Breast epithelium (tissue), 3 donors: ENCODE data around the gene MVB12B.

ENCODE experiments used
- POLR2A ChIP-seq: fragments of 450-650 bp; IDR thresholded peaks from one replicate; pipeline ENCODE4 v1.6.1; 2016; ENCODE audit warnings: antibody characterized with exemption, mild to moderate bottlenecking, moderate library complexity
- POLR2AphosphoS5 ChIP-seq, 3 donors: sonication (generic); formaldehyde crosslinking; IDR thresholded peaks; one replicate each; pipeline ENCODE4 v1.6.1; 2017; ENCODE audit warnings: antibody characterized with exemption in 3 of 3
- TF ChIP-seq, protein P1 (sequence below), 3 donors: fragments of 450-650 bp; IDR thresholded peaks; one replicate each; pipeline ENCODE4 v1.5.1; 2016 to 2017; ENCODE audit warnings: antibody characterized with exemption in 3 of 3, mild to moderate bottlenecking in 3 of 3, moderate library complexity in 3 of 3

DNA sequence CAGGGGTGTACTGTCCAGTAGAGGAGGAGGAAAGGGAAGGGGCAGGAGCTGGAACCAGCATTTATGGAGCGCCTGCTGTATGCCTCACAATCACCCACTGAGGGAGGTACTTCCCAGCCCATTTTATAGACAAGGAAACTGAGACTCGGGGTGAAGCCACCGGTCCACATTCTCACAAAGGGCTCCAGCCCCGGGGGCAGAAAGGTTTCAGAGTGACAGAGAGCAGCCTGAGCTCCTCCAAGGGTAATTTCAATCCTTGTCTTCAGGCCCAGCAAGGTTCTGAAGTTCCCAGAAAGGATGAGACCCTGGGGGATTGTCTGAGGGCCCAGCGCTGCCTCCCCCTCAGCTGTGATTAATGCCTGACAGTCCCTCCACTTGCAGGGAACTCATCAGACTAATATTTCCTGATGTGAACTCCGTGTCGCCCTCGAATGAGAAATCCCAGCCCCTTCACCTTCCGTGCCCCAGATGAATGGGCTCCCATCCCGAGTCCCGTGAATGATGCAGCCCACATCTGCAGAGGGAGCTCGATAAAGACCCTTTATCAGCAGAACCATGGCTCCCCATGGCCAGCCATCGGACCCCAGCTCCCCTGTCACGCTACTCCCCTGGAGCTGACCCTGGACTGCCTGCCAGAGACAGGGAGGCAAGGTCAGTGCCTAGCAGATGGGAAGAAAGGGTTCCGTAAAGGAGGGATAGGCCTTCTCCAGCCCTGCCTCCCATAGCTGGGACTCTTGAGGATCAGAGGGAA lies 32.1 kb upstream of the MVB12B start:
- TF ChIP-seq, protein P1, sequence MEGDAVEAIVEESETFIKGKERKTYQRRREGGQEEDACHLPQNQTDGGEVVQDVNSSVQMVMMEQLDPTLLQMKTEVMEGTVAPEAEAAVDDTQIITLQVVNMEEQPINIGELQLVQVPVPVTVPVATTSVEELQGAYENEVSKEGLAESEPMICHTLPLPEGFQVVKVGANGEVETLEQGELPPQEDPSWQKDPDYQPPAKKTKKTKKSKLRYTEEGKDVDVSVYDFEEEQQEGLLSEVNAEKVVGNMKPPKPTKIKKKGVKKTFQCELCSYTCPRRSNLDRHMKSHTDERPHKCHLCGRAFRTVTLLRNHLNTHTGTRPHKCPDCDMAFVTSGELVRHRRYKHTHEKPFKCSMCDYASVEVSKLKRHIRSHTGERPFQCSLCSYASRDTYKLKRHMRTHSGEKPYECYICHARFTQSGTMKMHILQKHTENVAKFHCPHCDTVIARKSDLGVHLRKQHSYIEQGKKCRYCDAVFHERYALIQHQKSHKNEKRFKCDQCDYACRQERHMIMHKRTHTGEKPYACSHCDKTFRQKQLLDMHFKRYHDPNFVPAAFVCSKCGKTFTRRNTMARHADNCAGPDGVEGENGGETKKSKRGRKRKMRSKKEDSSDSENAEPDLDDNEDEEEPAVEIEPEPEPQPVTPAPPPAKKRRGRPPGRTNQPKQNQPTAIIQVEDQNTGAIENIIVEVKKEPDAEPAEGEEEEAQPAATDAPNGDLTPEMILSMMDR (IDR thresholded peaks at IDR 0.05) = no peak
- TF ChIP-seq POLR2A = no peak
- TF ChIP-seq POLR2AphosphoS5 (IDR thresholded peaks at IDR 0.05) = no peak
